Epithelial cell of esophagus (primary cell): ENCODE results near the gene HPS5.

Experiments used
- DNase-seq: peaks from one replicate; pipeline ENCODE4 v3.0.0; 2010; ENCODE audit warnings: low read depth
- H3K4me3 ChIP-seq: 2 replicates; pipeline ENCODE4 v1.5.1; 2011; ENCODE audit warnings: mild to moderate bottlenecking, low read length, control low read depth
- CTCF ChIP-seq: IDR thresholded peaks from 2 replicates; pipeline ENCODE4 v1.5.1; 2011; ENCODE audit warnings: low read depth, mild to moderate bottlenecking, low read length, control low read depth, inconsistent platforms; ENCODE audit not compliant: insufficient read depth; ENCODE audit errors: missing control alignments

Gene HPS5

GRCh38 chr11:18312663-18313420, 9.1 kb downstream of the HPS5 start:
- DNase-seq = peak; percentile 89
- H3K4me3 ChIP-seq = no peak overlapping the region
- no peak for TF ChIP-seq CTCF

DNA sequence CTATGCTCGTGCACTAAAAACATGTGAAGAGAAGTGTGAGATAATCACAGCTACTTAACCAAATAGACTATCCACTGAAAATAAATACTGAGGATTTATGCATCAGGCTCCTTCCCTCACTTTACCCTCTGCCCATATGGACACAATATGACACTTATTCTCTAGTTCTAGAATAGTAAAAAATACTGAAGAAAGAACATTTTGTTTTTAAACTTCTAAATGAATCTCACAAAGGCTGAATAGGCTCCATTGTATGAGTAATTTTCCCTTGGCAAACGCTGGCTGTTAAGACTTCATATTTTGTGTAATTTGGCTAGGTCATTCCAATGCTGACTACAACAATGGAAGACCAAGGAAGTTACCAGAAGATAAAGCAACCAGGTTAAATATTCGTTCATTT, 9.9 kb downstream of the HPS5 start:
- no peak for TF ChIP-seq CTCF
- no peak overlapping the region for H3K4me3 ChIP-seq
- DNase-seq = peak; percentile 60

DNA sequence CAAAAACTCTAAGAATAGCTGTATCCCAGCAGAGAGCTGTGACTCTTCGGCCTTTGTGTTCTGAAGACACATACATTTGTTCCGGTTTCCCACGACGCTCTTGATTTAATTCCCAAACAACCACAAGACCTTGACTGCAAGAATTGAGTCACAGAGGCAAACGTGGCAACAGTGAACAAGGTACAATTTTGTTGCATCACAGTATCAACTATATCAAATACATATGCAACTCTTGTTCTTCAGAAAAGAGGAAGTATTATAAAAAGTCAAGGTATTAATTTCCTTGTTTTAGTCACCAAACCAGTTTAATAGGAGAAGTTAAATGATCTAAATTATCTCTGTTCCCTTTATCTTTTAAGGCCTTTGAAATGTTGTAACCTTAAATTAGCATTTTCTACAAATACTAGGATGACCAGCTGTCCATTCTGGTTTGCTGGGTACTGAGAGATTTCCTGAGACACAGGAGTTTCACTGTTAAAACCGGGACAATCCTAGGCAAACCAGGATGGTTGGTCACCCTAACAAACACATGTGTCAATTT, 11.1 kb downstream of the HPS5 start:
- no peak for TF ChIP-seq CTCF
- H3K4me3 ChIP-seq = no peak overlapping the region
- peak; percentile 94 for DNase-seq

DNA sequence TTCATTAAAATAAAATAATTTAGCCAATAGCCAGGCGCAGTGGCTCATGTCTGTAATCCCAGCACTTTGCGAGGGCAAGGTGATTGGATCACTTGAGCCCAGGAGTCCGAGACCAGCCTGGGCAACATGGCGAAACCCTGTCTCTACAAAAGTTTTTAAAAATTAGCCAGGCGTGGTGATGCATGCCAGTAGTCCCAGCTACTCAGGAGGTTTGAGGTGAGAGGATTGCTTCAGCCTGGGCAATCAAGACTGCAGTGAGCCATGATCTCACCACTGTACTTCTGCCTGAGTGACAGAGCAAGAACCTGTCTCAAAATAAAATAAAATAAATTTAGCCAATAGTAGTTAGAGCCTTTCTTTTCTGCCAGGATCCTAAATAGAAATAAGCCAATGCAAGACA, 12.2 kb downstream of the HPS5 start:
- peak; percentile 67 for DNase-seq
- H3K4me3 ChIP-seq = no peak overlapping the region
- TF ChIP-seq CTCF = no peak

GRCh38 chr11:18308242-18308641, 13.7 kb downstream of the HPS5 start:
- H3K4me3 ChIP-seq = no peak overlapping the region
- peak; percentile 49 for DNase-seq
- TF ChIP-seq CTCF = no peak

- DNase-seq = peak; percentile 83
- TF ChIP-seq CTCF = no peak
- H3K4me3 ChIP-seq = no peak overlapping the region
Measured at GRCh38 chr11:18307461-18308139, 14.3 kb downstream of the HPS5 start.
